ENCODE results near the gene PDXP. TPM values are rescaled to one million over a fixed set of nuclear protein-coding genes. Genes with fewer than 3 reads are reported as not detected.

Gene PDXP
- total RNA-seq, 1 experiment from 2014 or later, result 42.7 TPM

- no peak for TF ChIP-seq ATF3 (IDR thresholded peaks at IDR 0.05)
These were observed 32.8 kb upstream of the PDXP start (continued) for GRCh38 chr22:37625737-37626136.

- TF ChIP-seq MAX (IDR thresholded peaks at IDR 0.05) (no peak), ZFX (IDR thresholded peaks at IDR 0.05) (no peak), ZNF274 (IDR thresholded peaks at IDR 0.05; ENCODE audit: low read depth, low read length) (no peak), POLR2AphosphoS5 (IDR thresholded peaks at IDR 0.05; ENCODE audit: low read depth, low read length) (no peak)
- no peak for DNase-seq (ENCODE audit: low read depth, low spot score)
- H3K4me1 ChIP-seq (ENCODE audit: control insufficient read depth in 1 of 2, insufficient read depth in 2 of 2, low read length in 2 of 2), result no peaks in the 10 kb centered on the region; a peak in 1 of 4 replicates
- H3K9me3 ChIP-seq (ENCODE audit: control insufficient read depth in 1 of 2, insufficient read depth in 1 of 2, low read depth in 1 of 2, low read length in 2 of 2), result no peaks in the 10 kb centered on the region
- H3K27ac ChIP-seq (ENCODE audit: low read depth, low read length), result no peak overlapping the region
- H3K4me2 ChIP-seq (ENCODE audit: low read length), result no peak overlapping the region
- no peaks in the 10 kb centered on the region for H3K27me3 ChIP-seq (ENCODE audit: insufficient read depth, low read length)
- H3K9ac ChIP-seq (ENCODE audit: low read length), result no peak overlapping the region
- intact Hi-C loops (cut with micrococcal nuclease), result no loop called here
- no peaks in the 10 kb centered on the region for H4K20me1 ChIP-seq (ENCODE audit: insufficient read depth)
- H3K36me3 ChIP-seq (ENCODE audit: control insufficient read depth in 1 of 2, insufficient read depth in 2 of 2, low read length in 2 of 2), result peaks cover 9 to 13% of the 10 kb centered on the region in 2 experiments; a peak in 3 of 4 replicates
- no peaks in the 10 kb centered on the region for H3K79me2 ChIP-seq (ENCODE audit: insufficient read depth, low read length)
- CTCF ChIA-PET, result interaction anchor here (1.5 kb wide), 1 partner anchor 17 kb away, joined by 7 read pairs; no protein-coding TSS in a partner anchor
- RAD21 ChIA-PET (ENCODE audit: low non-redundant PET in 1 of 2, low total read pairs in 2 of 2, uncharacterized antibody in 2 of 2, unreplicated experiment in 2 of 2), result no interaction called here
- no peak overlapping the region for H3K4me3 ChIP-seq (replicated peaks in 1 of 2; ENCODE audit: low read depth in 1 of 2, low read length in 2 of 2)
- ATAC-seq, result no peak
- H3K9me2 ChIP-seq (ENCODE audit: insufficient read depth), result no peaks in the 10 kb centered on the region
- no TSS peak for BruUV-seq (replicated peaks)
- POLR2A ChIA-PET, result no interaction called here
- no peak overlapping the region for H2AFZ ChIP-seq (ENCODE audit: low read depth, low read length, poor library complexity, severe bottlenecking)
These were observed 32.4 kb upstream of the PDXP start for GRCh38 chr22:37626144-37626543.

GRCh38 chr22:37626556-37627075, 31.9 kb upstream of the PDXP start:
- Histone ChIP-seq H3K4me3 (replicated peaks in 1 of 2; ENCODE audit: low read depth in 1 of 2, low read length in 2 of 2) (no peak overlapping the region), H3K79me2 (ENCODE audit: insufficient read depth, low read length) (no peaks in the 10 kb centered on the region), H3K4me1 (ENCODE audit: control insufficient read depth in 1 of 2, insufficient read depth in 2 of 2, low read length in 2 of 2) (no peaks in the 10 kb centered on the region; a peak in 1 of 4 replicates), H3K27me3 (ENCODE audit: insufficient read depth, low read length) (no peaks in the 10 kb centered on the region), H3K27ac (ENCODE audit: low read depth, low read length) (no peak overlapping the region), H2AFZ (ENCODE audit: low read depth, low read length, poor library complexity, severe bottlenecking) (no peak overlapping the region), H3K36me3 (ENCODE audit: control insufficient read depth in 1 of 2, insufficient read depth in 2 of 2, low read length in 2 of 2) (peaks cover 7 to 13% of the 10 kb centered on the region in 2 experiments; a peak in 3 of 4 replicates), H3K9me2 (ENCODE audit: insufficient read depth) (no peaks in the 10 kb centered on the region), H3K9me3 (ENCODE audit: control insufficient read depth in 1 of 2, insufficient read depth in 1 of 2, low read depth in 1 of 2, low read length in 2 of 2) (no peaks in the 10 kb centered on the region), H4K20me1 (ENCODE audit: insufficient read depth) (no peaks in the 10 kb centered on the region), H3K4me2 (ENCODE audit: low read length) (no peak overlapping the region), H3K9ac (ENCODE audit: low read length) (no peak overlapping the region)
- intact Hi-C loops (cut with micrococcal nuclease), result no loop called here
- ChIA-PET POLR2A (no interaction called here), CTCF (interaction anchor here (1.5 kb wide), 1 partner anchor 17 kb away, joined by 7 read pairs; no protein-coding TSS in a partner anchor), RAD21 (ENCODE audit: low non-redundant PET in 1 of 2, low total read pairs in 2 of 2, uncharacterized antibody in 2 of 2, unreplicated experiment in 2 of 2) (no interaction called here)
- no peak for ATAC-seq
- DNase-seq (ENCODE audit: low read depth, low spot score), result no peak
- BruUV-seq (replicated peaks), result no TSS peak
- TF ChIP-seq POLR2AphosphoS5 (IDR thresholded peaks at IDR 0.05; ENCODE audit: low read depth, low read length) (no peak), CBX3 (IDR thresholded peaks at IDR 0.05; ENCODE audit: low read depth) (no peak), EGR1 (IDR thresholded peaks at IDR 0.05; ENCODE audit: low read depth) (no peak), EZH2phosphoT487 (IDR thresholded peaks at IDR 0.05; ENCODE audit: borderline replicate concordance) (no peak), FOSL1 (IDR thresholded peaks at IDR 0.05; ENCODE audit: low read depth) (no peak), ZFX (IDR thresholded peaks at IDR 0.05) (no peak), POLR2A (IDR thresholded peaks at IDR 0.05; ENCODE audit: borderline replicate concordance, extremely low read depth, insufficient read depth, insufficient read length) (no peak), TCF7L2 (IDR thresholded peaks at IDR 0.05; ENCODE audit: borderline replicate concordance, extremely low read depth, insufficient read depth, insufficient read length) (no peak), ZNF274 (IDR thresholded peaks at IDR 0.05; ENCODE audit: low read depth, low read length) (no peak), REST (IDR thresholded peaks at IDR 0.05; ENCODE audit: low read depth) (no peak), ATF3 (IDR thresholded peaks at IDR 0.05) (no peak), ELF1 (IDR thresholded peaks at IDR 0.05; ENCODE audit: borderline replicate concordance, low read depth) (no peak), CEBPB (IDR thresholded peaks at IDR 0.05; ENCODE audit: low read depth) (no peak), YY1 (IDR thresholded peaks at IDR 0.05; ENCODE audit: extremely low read depth, insufficient replicate concordance, low read depth, low read length) (no peak)

Data from HCT116 (cell line).